ENCODE data around the gene DNAH6.

DNA sequence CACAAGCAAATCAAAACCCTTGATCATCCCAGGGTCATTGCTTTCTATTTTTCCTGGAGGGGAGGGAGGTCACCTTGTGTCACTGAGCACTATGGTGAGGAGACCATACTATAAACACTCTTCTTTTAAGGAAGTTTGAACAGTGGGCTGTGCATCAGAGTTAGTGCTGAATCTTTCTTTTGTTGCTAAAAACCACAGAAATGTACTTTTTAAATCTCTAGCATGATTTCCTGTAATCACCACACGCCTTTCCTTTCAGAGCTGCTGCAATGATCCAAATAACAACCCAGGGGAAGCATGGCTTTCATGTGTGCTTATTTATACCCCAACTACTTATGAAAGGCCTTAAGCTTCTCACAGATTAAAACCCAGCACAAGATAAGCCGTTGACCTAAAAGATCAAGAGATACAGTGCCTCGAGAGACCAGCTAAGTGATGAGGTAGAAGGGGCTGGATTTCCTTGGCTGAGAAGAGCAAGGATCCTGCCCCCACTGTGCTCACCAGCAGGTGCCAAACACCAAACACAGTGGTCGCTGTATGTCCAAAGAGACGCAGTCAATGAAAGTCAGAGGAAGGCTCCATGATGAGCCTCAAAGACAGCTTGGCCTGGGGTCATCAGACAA, 329.9 kb downstream of the DNAH6 start:
- TF ChIP-seq EZH2 (IDR thresholded peaks at IDR 0.05; ENCODE audit: borderline replicate concordance, low read depth, low read length, poor library complexity, severe bottlenecking): no peak
- TF ChIP-seq, protein P1, sequence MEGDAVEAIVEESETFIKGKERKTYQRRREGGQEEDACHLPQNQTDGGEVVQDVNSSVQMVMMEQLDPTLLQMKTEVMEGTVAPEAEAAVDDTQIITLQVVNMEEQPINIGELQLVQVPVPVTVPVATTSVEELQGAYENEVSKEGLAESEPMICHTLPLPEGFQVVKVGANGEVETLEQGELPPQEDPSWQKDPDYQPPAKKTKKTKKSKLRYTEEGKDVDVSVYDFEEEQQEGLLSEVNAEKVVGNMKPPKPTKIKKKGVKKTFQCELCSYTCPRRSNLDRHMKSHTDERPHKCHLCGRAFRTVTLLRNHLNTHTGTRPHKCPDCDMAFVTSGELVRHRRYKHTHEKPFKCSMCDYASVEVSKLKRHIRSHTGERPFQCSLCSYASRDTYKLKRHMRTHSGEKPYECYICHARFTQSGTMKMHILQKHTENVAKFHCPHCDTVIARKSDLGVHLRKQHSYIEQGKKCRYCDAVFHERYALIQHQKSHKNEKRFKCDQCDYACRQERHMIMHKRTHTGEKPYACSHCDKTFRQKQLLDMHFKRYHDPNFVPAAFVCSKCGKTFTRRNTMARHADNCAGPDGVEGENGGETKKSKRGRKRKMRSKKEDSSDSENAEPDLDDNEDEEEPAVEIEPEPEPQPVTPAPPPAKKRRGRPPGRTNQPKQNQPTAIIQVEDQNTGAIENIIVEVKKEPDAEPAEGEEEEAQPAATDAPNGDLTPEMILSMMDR (conservative IDR thresholded peaks at IDR 0.05; ENCODE audit: low read depth, low read length): no peak
